DND-41 (cell line): Measurements from ENCODE around the gene NETO1.

Source experiments
- ATAC-seq: fragments of 200-7000 bp; cut with Tn5 transposase; 3 replicates; pipeline ENCODE4 v1.9.1; 2021; ENCODE audit warnings: low read depth; ENCODE audit not compliant: insufficient read depth
- DNase-seq: peaks from one replicate; pipeline ENCODE4 v3.0.0-alpha.2; 2020
- H2AFZ ChIP-seq: 2 replicates; pipeline ENCODE4 v1.6.0; 2012; ENCODE audit warnings: low read depth, low read length
- H3K27ac ChIP-seq: 2 replicates; pipeline ENCODE4 v1.5.1; 2012; ENCODE audit warnings: low read length, inconsistent platforms
- H3K27me3 ChIP-seq: fragments of 200-600 bp; sonication (generic); 2 replicates; pipeline ENCODE4 v1.6.0; 2012; ENCODE audit warnings: low read length, mild to moderate bottlenecking, inconsistent platforms; ENCODE audit not compliant: insufficient read depth, poor library complexity
- H3K36me3 ChIP-seq: 2 replicates; pipeline ENCODE4 v1.5.1; 2012; ENCODE audit warnings: low read length, inconsistent platforms; ENCODE audit not compliant: insufficient read depth
- H3K4me1 ChIP-seq: 2 replicates; pipeline ENCODE4 v1.5.1; 2012; ENCODE audit warnings: mild to moderate bottlenecking, low read length; ENCODE audit not compliant: insufficient read depth
- H3K4me2 ChIP-seq: 2 replicates; pipeline ENCODE4 v1.6.0; 2012; ENCODE audit warnings: mild to moderate bottlenecking, moderate library complexity, low read length, inconsistent platforms; ENCODE audit not compliant: insufficient read depth
- H3K4me3 ChIP-seq, 2 experiments: fragments of 200-600 bp in 1 of 2; shearing (Covaris generic) in 1 of 2; 2 replicates each; pipeline ENCODE4 v1.5.1; 2012 to 2016; ENCODE audit warnings: inconsistent platforms in 2 of 2, low read length in 2 of 2, mild to moderate bottlenecking in 2 of 2, low read depth in 1 of 2, moderate library complexity in 1 of 2
- H3K79me2 ChIP-seq: 2 replicates; pipeline ENCODE4 v1.6.0; 2012; ENCODE audit warnings: low read length, inconsistent platforms; ENCODE audit not compliant: insufficient read depth
- H3K9ac ChIP-seq: 2 replicates; pipeline ENCODE4 v1.6.0; 2012; ENCODE audit warnings: low read depth, mild to moderate bottlenecking, inconsistent platforms, low read length, moderate library complexity
- H3K9me3 ChIP-seq: 2 replicates; pipeline ENCODE4 v1.5.1; 2012; ENCODE audit warnings: low read length, moderate library complexity, mild to moderate bottlenecking, inconsistent platforms; ENCODE audit not compliant: insufficient read depth, severe bottlenecking
- H4K20me1 ChIP-seq: 2 replicates; pipeline ENCODE4 v1.6.0; 2012; ENCODE audit warnings: low read length; ENCODE audit not compliant: insufficient read depth
- CTCF ChIP-seq: IDR thresholded peaks from 2 replicates; pipeline ENCODE4 v1.5.1; 2012; ENCODE audit warnings: borderline replicate concordance, low read length, moderate library complexity, mild to moderate bottlenecking; ENCODE audit not compliant: poor library complexity, severe bottlenecking; ENCODE audit errors: extremely low read depth
- EZH2 ChIP-seq: IDR thresholded peaks from 3 replicates; pipeline ENCODE4 v1.6.1; 2012; ENCODE audit warnings: borderline replicate concordance, low read depth, mild to moderate bottlenecking, moderate library complexity, low read length, inconsistent platforms; ENCODE audit not compliant: severe bottlenecking

Gene NETO1

DNA sequence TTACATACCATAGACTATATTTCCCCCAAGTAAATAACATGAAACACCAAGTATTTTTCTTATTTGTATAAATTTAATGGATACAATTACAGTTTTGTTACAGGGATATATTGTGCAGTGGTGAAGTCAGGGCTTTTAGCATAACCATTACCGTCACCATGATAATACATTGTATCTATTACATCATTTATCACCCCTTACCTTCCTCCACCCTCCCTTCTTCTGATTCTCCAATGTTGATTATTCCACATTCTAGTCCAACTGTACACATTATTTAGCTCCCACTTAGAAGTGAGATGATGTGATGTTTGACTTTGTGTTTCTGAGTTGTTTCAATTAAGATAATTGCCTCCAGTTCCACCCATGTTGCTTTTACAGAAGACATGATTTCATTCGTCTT, 35.2 kb upstream of the NETO1 start:
- Histone ChIP-seq H3K9ac (no peak overlapping the region), H3K4me1 (no peaks in the 10 kb centered on the region), H3K27ac (no peak overlapping the region), H3K36me3 (no peaks in the 10 kb centered on the region), H3K79me2 (no peaks in the 10 kb centered on the region), H2AFZ (no peak overlapping the region), H3K4me2 (no peak overlapping the region), H4K20me1 (no peaks in the 10 kb centered on the region), H3K4me3 (no peak overlapping the region), H3K9me3 (no peaks in the 10 kb centered on the region), H3K27me3 (no peaks in the 10 kb centered on the region)
- TF ChIP-seq EZH2 (no peak), CTCF (no peak)
- ATAC-seq (no peak), DNase-seq (no peak)

- H3K79me2 ChIP-seq = no peaks in the 10 kb centered on the region
- H3K4me3 ChIP-seq = no peak overlapping the region
- no peaks in the 10 kb centered on the region for H3K36me3 ChIP-seq
- H2AFZ ChIP-seq = no peak overlapping the region
- TF ChIP-seq CTCF = no peak
- no peak for TF ChIP-seq EZH2
- no peaks in the 10 kb centered on the region for H3K9me3 ChIP-seq
- H3K4me2 ChIP-seq = no peak overlapping the region
- no peaks in the 10 kb centered on the region for H3K27me3 ChIP-seq
- no peaks in the 10 kb centered on the region for H3K4me1 ChIP-seq
- no peak overlapping the region for H3K27ac ChIP-seq
- no peaks in the 10 kb centered on the region for H4K20me1 ChIP-seq
- ATAC-seq = no peak
- no peak for DNase-seq
- no peak overlapping the region for H3K9ac ChIP-seq
Observed at GRCh38 chr18:72899338-72899737, 31.6 kb upstream of the NETO1 start.

GRCh38 chr18:72898870-72899269, 31.1 kb upstream of the NETO1 start:
- Histone ChIP-seq H3K36me3 (no peaks in the 10 kb centered on the region), H3K4me2 (no peak overlapping the region), H2AFZ (no peak overlapping the region), H3K9ac (no peak overlapping the region), H3K4me1 (no peaks in the 10 kb centered on the region), H3K27ac (no peak overlapping the region), H3K79me2 (no peaks in the 10 kb centered on the region), H3K9me3 (no peaks in the 10 kb centered on the region), H4K20me1 (no peaks in the 10 kb centered on the region), H3K4me3 (no peak overlapping the region), H3K27me3 (no peaks in the 10 kb centered on the region)
- no peak for DNase-seq
- no peak for ATAC-seq
- TF ChIP-seq CTCF (no peak), EZH2 (no peak)

DNA sequence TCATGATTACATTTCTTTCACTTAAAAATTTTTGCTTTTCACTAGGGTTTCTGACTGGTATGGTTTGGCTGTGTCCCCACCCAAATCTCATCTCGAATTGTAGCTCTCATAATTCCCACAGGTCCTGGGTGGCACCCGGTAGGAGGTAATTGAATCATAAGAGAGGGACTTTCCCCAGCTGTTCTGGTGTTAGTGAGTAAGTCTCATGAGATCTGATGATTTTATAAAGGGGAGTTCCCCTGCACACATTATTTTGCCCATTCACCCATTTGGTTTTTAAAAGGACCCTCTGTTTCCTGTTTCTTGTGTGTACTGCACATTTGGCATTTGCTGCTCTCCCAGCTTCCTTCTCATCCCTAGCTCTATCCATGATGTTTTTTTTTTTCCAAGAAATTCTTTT, 27.8 kb upstream of the NETO1 start:
- Histone ChIP-seq H3K79me2 (no peaks in the 10 kb centered on the region), H3K4me3 (no peak overlapping the region), H3K27ac (no peak overlapping the region), H3K36me3 (no peaks in the 10 kb centered on the region), H3K4me2 (no peak overlapping the region), H2AFZ (no peak overlapping the region), H3K9ac (no peak overlapping the region), H3K27me3 (no peaks in the 10 kb centered on the region), H4K20me1 (no peaks in the 10 kb centered on the region), H3K4me1 (no peaks in the 10 kb centered on the region), H3K9me3 (no peaks in the 10 kb centered on the region)
- ATAC-seq (no peak), DNase-seq (no peak)
- TF ChIP-seq EZH2 = no peak
- TF ChIP-seq CTCF = no peak
